Hepatocyte (in vitro differentiated cells): Measurements from ENCODE around the gene EDAR. TPM values are rescaled to one million over a fixed set of nuclear protein-coding genes. Genes with fewer than 3 reads are reported as not detected.

Source experiments
- DNase-seq: peaks from one replicate; pipeline ENCODE4 v3.0.0-alpha.2; 2016; ENCODE audit warnings: low spot score
- H2AFZ ChIP-seq: fragments of 200-600 bp; sonication (generic); 2 replicates; pipeline ENCODE4 v1.6.0; 2016; ENCODE audit warnings: antibody characterized with exemption, mild to moderate bottlenecking
- H3K27ac ChIP-seq: fragments of 200-600 bp; sonication (generic); 2 replicates; pipeline ENCODE4 v1.5.1; 2016; ENCODE audit warnings: mild to moderate bottlenecking
- H3K27me3 ChIP-seq: fragments of 200-600 bp; sonication (generic); 2 replicates; pipeline ENCODE4 v1.6.1; 2016
- H3K36me3 ChIP-seq: fragments of 200-600 bp; sonication (generic); replicated peaks from 2 replicates; pipeline ENCODE4 v1.5.1; 2016; ENCODE audit warnings: low read depth; ENCODE audit not compliant: insufficient read depth
- H3K4me1 ChIP-seq: fragments of 200-600 bp; sonication (generic); 2 replicates; pipeline ENCODE4 v1.5.1; 2016; ENCODE audit warnings: mild to moderate bottlenecking, moderate library complexity; ENCODE audit not compliant: insufficient read depth
- H3K4me2 ChIP-seq: fragments of 200-600 bp; sonication (generic); 2 replicates; pipeline ENCODE4 v1.6.0; 2016
- H3K4me3 ChIP-seq: fragments of 200-600 bp; sonication (generic); 2 replicates; pipeline ENCODE4 v1.5.1; 2016; ENCODE audit warnings: mild to moderate bottlenecking
- H3K79me2 ChIP-seq: fragments of 200-600 bp; sonication (generic); 2 replicates; pipeline ENCODE4 v1.6.0; 2017; ENCODE audit warnings: mild to moderate bottlenecking
- H3K9me2 ChIP-seq: fragments of 200-600 bp; sonication (generic); replicated peaks from 2 replicates; pipeline ENCODE4 v1.6.0; 2017; ENCODE audit warnings: mild to moderate bottlenecking; ENCODE audit not compliant: insufficient read depth
- H3K9me3 ChIP-seq: fragments of 200-600 bp; sonication (generic); 2 replicates; pipeline ENCODE4 v1.5.1; 2016; ENCODE audit warnings: low read depth, mild to moderate bottlenecking
- H4K20me1 ChIP-seq: fragments of 200-600 bp; sonication (generic); 2 replicates; pipeline ENCODE4 v1.6.0; 2016; ENCODE audit warnings: mild to moderate bottlenecking; ENCODE audit not compliant: insufficient read depth, poor library complexity, severe bottlenecking
- CTCF ChIP-seq: fragments of 200-600 bp; sonication (generic); IDR thresholded peaks from 2 replicates; pipeline ENCODE4 v1.5.1; 2016; ENCODE audit warnings: antibody characterized with exemption, mild to moderate bottlenecking; ENCODE audit not compliant: poor library complexity
- EZH2 ChIP-seq: fragments of 200-600 bp; sonication (generic); IDR thresholded peaks from 2 replicates; pipeline ENCODE4 v1.6.1; 2016; ENCODE audit warnings: antibody characterized with exemption, mild to moderate bottlenecking, borderline replicate concordance
- EZH2phosphoT487 ChIP-seq: fragments of 200-600 bp; sonication (generic); IDR thresholded peaks from one replicate; pipeline ENCODE4 v1.6.1; 2018; ENCODE audit warnings: antibody characterized with exemption, mild to moderate bottlenecking, low read depth, moderate library complexity; ENCODE audit not compliant: unreplicated experiment, severe bottlenecking
- whole genome bisulfite sequencing: methylation state at CpG from one replicate; pipeline ENCODE4 v1.1.6; 2016; ENCODE audit warnings: low lambda C conversion rate; ENCODE audit errors: missing lambda C conversion rate; 5-methylcytosine and 5-hydroxymethylcytosine counted together
- polyA plus RNA-seq: library from polyadenylated mRNA; unstranded; fragments of >200 nt; fragmentation: Nextera tagmentation; extraction: Ambion mirVana; gene quantifications from 2 replicates; pipeline ENCODE4 v1.2.1, GENCODE V29; 2016
- total RNA-seq: library from RNA; depleted of rRNA; stranded (reverse); fragments of >200 nt; gene quantifications from 2 replicates; pipeline ENCODE4 v1.2.3, GENCODE V29; 2014

EDAR gene
- total and polyA plus RNA-seq, 2 experiments from 2014 or later: 0.20 to 0.21 TPM

GRCh38 chr2:108923736-108924579, 65.1 kb downstream of the EDAR start:
- H4K20me1 ChIP-seq: no peaks in the 10 kb centered on the region
- H3K27ac ChIP-seq: no peak overlapping the region
- no peak overlapping the region for H3K4me3 ChIP-seq
- no peaks in the 10 kb centered on the region for H3K27me3 ChIP-seq
- DNase-seq: no peak
- H3K79me2 ChIP-seq: no peaks in the 10 kb centered on the region
- no peaks in the 10 kb centered on the region for H3K9me2 ChIP-seq
- H3K4me1 ChIP-seq: peaks cover 4% of the 10 kb centered on the region
- no peak overlapping the region for H3K4me2 ChIP-seq
- H3K9me3 ChIP-seq: no peaks in the 10 kb centered on the region
- no peak overlapping the region for H2AFZ ChIP-seq
- no peak for TF ChIP-seq CTCF
- TF ChIP-seq EZH2phosphoT487: no peak
- no peak for TF ChIP-seq EZH2
- no peaks in the 10 kb centered on the region for H3K36me3 ChIP-seq
- WGBS: 87% methylated on average over 13 of the region's 13 CpGs

GRCh38 chr2:108923019-108923700, 65.9 kb downstream of the EDAR start:
- Histone ChIP-seq H3K36me3 (no peaks in the 10 kb centered on the region), H3K9me3 (no peaks in the 10 kb centered on the region), H3K4me1 (peaks cover 4% of the 10 kb centered on the region), H2AFZ (no peak overlapping the region), H4K20me1 (no peaks in the 10 kb centered on the region), H3K4me3 (no peak overlapping the region), H3K27ac (no peak overlapping the region), H3K79me2 (no peaks in the 10 kb centered on the region), H3K27me3 (no peaks in the 10 kb centered on the region), H3K4me2 (no peak overlapping the region), H3K9me2 (no peaks in the 10 kb centered on the region)
- WGBS: 79% methylated on average over 12 of the region's 12 CpGs
- TF ChIP-seq CTCF (no peak), EZH2phosphoT487 (no peak), EZH2 (no peak)
- DNase-seq: no peak

- H3K9me2 ChIP-seq: no peaks in the 10 kb centered on the region
- no peaks in the 10 kb centered on the region for H3K79me2 ChIP-seq
- no peak for DNase-seq
- no peak overlapping the region for H3K4me3 ChIP-seq
- no peak overlapping the region for H2AFZ ChIP-seq
- no peaks in the 10 kb centered on the region for H4K20me1 ChIP-seq
- WGBS: 67% methylated on average over 11 of the region's 11 CpGs
- H3K36me3 ChIP-seq: no peaks in the 10 kb centered on the region
- H3K9me3 ChIP-seq: no peaks in the 10 kb centered on the region
- no peak overlapping the region for H3K4me2 ChIP-seq
- H3K27ac ChIP-seq: no peak overlapping the region
- TF ChIP-seq EZH2: no peak
- TF ChIP-seq EZH2phosphoT487: no peak
- TF ChIP-seq CTCF: no peak
- H3K27me3 ChIP-seq: no peaks in the 10 kb centered on the region
- H3K4me1 ChIP-seq: peaks cover 4% of the 10 kb centered on the region
Observed at GRCh38 chr2:108922141-108922915, 66.7 kb downstream of the EDAR start.
